IMR-90 (cell line): ENCODE results near the gene GABARAPL1. TPM values are rescaled to one million over a fixed set of nuclear protein-coding genes. Genes with fewer than 3 reads are reported as not detected.
"Not testable (repeated sequence)": the region's sequence is repeated elsewhere in the genome, so short reads cannot be mapped to it uniquely, and the experiment has no call there.

Experiments
- ATAC-seq: fragments of 200-7000 bp; cut with Tn5 transposase; 2 replicates; pipeline ENCODE4 v1.9.1; 2020; ENCODE audit warnings: low read depth, mild to moderate bottlenecking, moderate library complexity
- BruUV-seq: library from RNA; stranded (reverse); fragments of 400-500 nt; replicated peaks from 2 replicates; lab custom pipeline; 2021; lab: Mats Ljungman, UMichigan
- CTCF ChIA-PET: fragments of 300-600 bp; formaldehyde crosslinking; extraction: SDS; loops from one replicate; lab custom pipeline; 2021; ENCODE audit warnings: antibody characterized with exemption; lab: Yijun Ruan, JAX
- POLR2A ChIA-PET: fragments of 300-600 bp; sonication (Branson Sonifier 250); formaldehyde crosslinking; loops from one replicate; lab custom pipeline; 2022; ENCODE audit warnings: antibody characterized with exemption; ENCODE audit not compliant: unreplicated experiment; lab: Charles Lee
- DNase-seq: peaks from one replicate; pipeline ENCODE4 v3.0.0; 2013
- H2AFZ ChIP-seq: replicated peaks from 2 replicates; pipeline ENCODE3; 2013; ENCODE audit warnings: low read length, mild to moderate bottlenecking; ENCODE audit not compliant: poor library complexity
- H2AK5ac ChIP-seq: 2 replicates; pipeline ENCODE4 v1.6.1; 2013; ENCODE audit warnings: low read depth, low read length, inconsistent platforms
- H2AK9ac ChIP-seq: replicated peaks from 2 replicates; pipeline ENCODE3; 2013; ENCODE audit warnings: mild to moderate bottlenecking, low read depth, low read length, moderate library complexity; ENCODE audit not compliant: poor library complexity
- H2BK120ac ChIP-seq: 2 replicates; pipeline ENCODE4 v1.6.1; 2013; ENCODE audit warnings: low read depth, low read length, inconsistent platforms
- H2BK15ac ChIP-seq: 3 replicates; pipeline ENCODE4 v1.6.1; 2013; ENCODE audit warnings: low read depth, low read length, inconsistent platforms
- H2BK20ac ChIP-seq: 2 replicates; pipeline ENCODE4 v1.6.1; 2013; ENCODE audit warnings: low read depth, mild to moderate bottlenecking, inconsistent platforms, low read length, moderate library complexity
- H2BK5ac ChIP-seq: 2 replicates; pipeline ENCODE4 v1.6.1; 2013; ENCODE audit warnings: mild to moderate bottlenecking, low read depth, low read length, inconsistent platforms; ENCODE audit not compliant: poor library complexity, severe bottlenecking
- H3K14ac ChIP-seq: replicated peaks from 2 replicates; pipeline ENCODE4 v1.6.1; 2013; ENCODE audit warnings: low read depth, low read length, inconsistent platforms
- H3K18ac ChIP-seq: 2 replicates; pipeline ENCODE4 v1.6.1; 2013; ENCODE audit warnings: low read depth, low read length, control low read depth
- H3K23ac ChIP-seq: 2 replicates; pipeline ENCODE4 v1.6.1; 2013; ENCODE audit warnings: low read depth, low read length, inconsistent platforms
- H3K27ac ChIP-seq: 2 replicates; pipeline ENCODE4 v1.5.1; 2013; ENCODE audit warnings: mild to moderate bottlenecking, control low read depth, low read length; ENCODE audit not compliant: insufficient read depth
- H3K27me3 ChIP-seq: 2 replicates; pipeline ENCODE4 v1.6.1; 2013; ENCODE audit warnings: low read length; ENCODE audit not compliant: control insufficient read depth, insufficient read depth
- H3K36me3 ChIP-seq: 2 replicates; pipeline ENCODE4 v1.6.1; 2013; ENCODE audit warnings: low read length, mixed read lengths; ENCODE audit not compliant: control insufficient read depth, insufficient read depth
- H3K4ac ChIP-seq: 2 replicates; pipeline ENCODE4 v1.6.1; 2013; ENCODE audit warnings: low read depth, low read length, inconsistent platforms
- H3K4me1 ChIP-seq: 2 replicates; pipeline ENCODE4 v1.6.1; 2013; ENCODE audit warnings: low read length, mixed read lengths; ENCODE audit not compliant: control insufficient read depth, insufficient read depth
- H3K4me2 ChIP-seq: 2 replicates; pipeline ENCODE4 v1.6.1; 2013; ENCODE audit warnings: low read depth, mild to moderate bottlenecking, control low read depth, low read length, moderate library complexity
- H3K4me3 ChIP-seq: 2 replicates; pipeline ENCODE4 v1.5.1; 2013; ENCODE audit warnings: low read depth, mild to moderate bottlenecking, control low read depth, low read length, moderate library complexity; ENCODE audit not compliant: insufficient read depth
- H3K56ac ChIP-seq: 2 replicates; pipeline ENCODE4 v1.6.1; 2013; ENCODE audit warnings: low read length, inconsistent platforms; ENCODE audit not compliant: insufficient read depth; ENCODE audit errors: extremely low read depth
- H3K79me1 ChIP-seq, 2 experiments: 2 replicates each; pipeline ENCODE4 v1.6.1; 2013; ENCODE audit warnings: low read length in 2 of 2, inconsistent platforms in 1 of 2, low read depth in 1 of 2
- H3K9ac ChIP-seq: 2 replicates; pipeline ENCODE4 v1.6.1; 2013; ENCODE audit warnings: low read depth, low read length, control low read depth
- H3K9me1 ChIP-seq: 2 replicates; pipeline ENCODE4 v1.6.1; 2013; ENCODE audit warnings: low read length, inconsistent platforms; ENCODE audit not compliant: insufficient read depth
- H3K9me3 ChIP-seq: 2 replicates; pipeline ENCODE4 v1.6.1; 2013; ENCODE audit warnings: low read length; ENCODE audit not compliant: control insufficient read depth, insufficient read depth
- H4K20me1 ChIP-seq: 2 replicates; pipeline ENCODE4 v1.6.1; 2013; ENCODE audit warnings: low read length, inconsistent platforms; ENCODE audit not compliant: insufficient read depth
- H4K5ac ChIP-seq: 2 replicates; pipeline ENCODE4 v1.6.1; 2013; ENCODE audit warnings: mild to moderate bottlenecking, low read depth, low read length, control low read depth
- H4K8ac ChIP-seq, 2 experiments: 2 replicates each; pipeline ENCODE4 v1.6.1; 2013; ENCODE audit warnings: low read depth in 2 of 2, low read length in 2 of 2, control low read depth in 1 of 2, inconsistent platforms in 1 of 2
- H4K91ac ChIP-seq: 2 replicates; pipeline ENCODE4 v1.6.1; 2013; ENCODE audit warnings: low read depth, low read length, inconsistent platforms; ENCODE audit not compliant: insufficient read depth
- MAFK ChIP-seq: IDR thresholded peaks from 2 replicates; pipeline ENCODE4 v1.6.1; 2012; ENCODE audit warnings: low read depth, low read length, improper control_type of control experiment
- MXI1 ChIP-seq: IDR thresholded peaks from 2 replicates; pipeline ENCODE4 v1.6.1; 2012; ENCODE audit warnings: low read depth, mild to moderate bottlenecking, low read length, moderate library complexity, borderline replicate concordance
- WGBS, 2 experiments: methylation state at CpG; one replicate each; pipeline versions ENCODE4 v1.1.5 to v1.1.7; 2013; ENCODE audit warnings: missing lambda C conversion rate in 2 of 2; ENCODE audit not compliant: insufficient read length in 1 of 2; ENCODE audit errors: extremely low coverage in 2 of 2; 5-methylcytosine and 5-hydroxymethylcytosine counted together
- dilution Hi-C: fragments of 300-500 bp; cut with HindIII; formaldehyde crosslinking; loops from one replicate; pipeline ENCODE4 v1.14.3; 2018; ENCODE audit warnings: low sequenced_read_pairs; ENCODE audit not compliant: unreplicated experiment
- in situ Hi-C: fragments of 300-500 bp; cut with MboI; formaldehyde crosslinking; loops from 3 replicates; pipeline ENCODE4 v1.14.3; 2019; ENCODE audit warnings: low sequenced_read_pairs, inconsistent platforms, mixed read lengths
- intact Hi-C: fragments of 100-400 bp; cut with micrococcal nuclease; formaldehyde crosslinking; loops from 2 replicates; pipeline ENCODE4 v1.10.0; 2022
- polyA plus RNA-seq, 3 experiments: library from polyadenylated mRNA; depleted of rRNA; stranded (reverse); fragments of >200 nt; gene quantifications; 2 replicates each; pipeline ENCODE4 v1.2.3, GENCODE V29; 2012; ENCODE audit warnings: low replicate concordance in 1 of 3
- total RNA-seq: library from RNA; depleted of rRNA; stranded (reverse); fragments of >200 nt; gene quantifications from 2 replicates; pipeline ENCODE4 v1.2.3, GENCODE V29; 2012

Gene GABARAPL1
- total and polyA plus RNA-seq, 2 of the 4 experiments (the other 2 are of a cell fraction): 51.6 to 93.6 TPM

DNA sequence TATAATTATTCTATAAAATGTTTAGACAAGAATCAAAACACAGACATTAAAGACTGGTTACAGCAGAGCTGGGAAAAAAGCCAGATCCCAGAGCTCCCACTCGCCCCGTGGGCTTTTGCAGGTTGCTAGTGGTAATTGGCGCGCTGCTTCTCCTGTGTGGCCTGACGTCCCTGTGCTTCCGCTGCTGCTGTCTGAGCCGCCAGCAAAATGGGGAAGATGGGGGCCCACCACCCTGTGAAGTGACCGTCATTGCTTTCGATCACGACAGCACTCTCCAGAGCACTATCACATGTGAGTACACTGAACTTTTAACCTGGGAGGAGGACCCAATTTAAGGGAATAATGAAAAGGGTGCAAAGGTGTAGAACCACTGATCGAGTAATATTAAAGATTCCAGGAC, 26.4 kb upstream of the GABARAPL1 start:
- ATAC-seq: no peak
- Histone ChIP-seq H2BK120ac (peak overlapping the region; percentile 69), H2BK15ac (peak overlapping the region; percentile 76; the same call in 2 of the 3 replicates), H4K20me1 (no peaks in the 10 kb centered on the region), H3K9ac (no peak overlapping the region), H4K91ac (peak overlapping the region; percentile 73), H2AK5ac (peak overlapping the region; percentile 60; the same call in 1 of the 2 replicates), H2AK9ac (no peak overlapping the region), H3K4me2 (no peak overlapping the region), H4K8ac (peak overlapping the region in 1 of 2 experiments; percentile 2; a peak in 1 of 4 replicates), H3K18ac (peak overlapping the region; percentile 36; the same call in 1 of the 2 replicates), H3K27ac (peak overlapping the region; percentile 39; the same call in 1 of the 2 replicates), H3K14ac (no peak overlapping the region), H3K4me3 (no peak overlapping the region), H3K9me1 (peaks cover 8% of the 10 kb centered on the region), H2BK5ac (peak overlapping the region; percentile 9), H3K36me3 (no peaks in the 10 kb centered on the region), H3K9me3 (no peaks in the 10 kb centered on the region), H3K79me1 (no peaks in the 10 kb centered on the region), H3K4ac (peak overlapping the region; percentile 57), H3K23ac (no peak overlapping the region), H3K27me3 (no peaks in the 10 kb centered on the region), H4K5ac (peak overlapping the region; percentile 64; the same call in 1 of the 2 replicates), H3K56ac (no peak overlapping the region), H3K4me1 (peaks cover 24% of the 10 kb centered on the region), H2BK20ac (peak overlapping the region; percentile 73), H2AFZ (no peak overlapping the region)
- dilution Hi-C loops (no loop called here), in situ Hi-C loops (no loop called here), intact Hi-C loops (no loop called here)
- no peak for TF ChIP-seq MAFK
- no peak for TF ChIP-seq MXI1
- DNase-seq: no peak
- 73% methylated on average over 7 of the region's 11 CpGs; no CpG with 5 or more reads in 1 of the 2 experiments for WGBS, 2 experiments
- CTCF ChIA-PET: no interaction called here
- POLR2A ChIA-PET: no interaction called here
- no TSS peak for BruUV-seq

DNA sequence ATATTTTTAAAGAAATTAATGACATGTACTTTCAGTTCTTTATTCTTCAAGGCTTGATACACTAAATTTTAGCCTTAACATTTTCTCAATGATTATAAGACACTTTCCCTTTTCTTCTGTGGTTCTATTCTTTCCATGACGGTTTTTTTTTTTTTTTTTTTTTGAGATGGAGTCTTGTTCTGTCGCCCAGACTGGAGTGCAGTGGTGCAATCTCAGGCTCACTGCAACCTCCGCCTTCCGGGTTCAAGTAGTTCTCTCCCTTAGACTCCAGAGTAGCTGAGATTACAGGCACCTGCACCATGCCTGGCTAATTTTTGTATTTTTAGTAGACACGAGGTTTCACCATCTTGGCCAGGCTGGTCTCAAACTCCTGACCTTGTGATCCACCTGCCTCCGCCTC, 25.7 kb upstream of the GABARAPL1 start:
- H4K91ac ChIP-seq, H3K14ac ChIP-seq, intact Hi-C loops, H3K56ac ChIP-seq, POLR2A ChIA-PET, H2BK120ac ChIP-seq, H3K4me3 ChIP-seq, dilution Hi-C loops, H3K36me3 ChIP-seq, CTCF ChIA-PET, H3K27ac ChIP-seq, H2BK5ac ChIP-seq, H2BK15ac ChIP-seq, H3K27me3 ChIP-seq, in situ Hi-C loops, H3K4me2 ChIP-seq, H3K9ac ChIP-seq, H3K4ac ChIP-seq, DNase-seq, H3K79me1 ChIP-seq, H3K9me3 ChIP-seq, H2AFZ ChIP-seq, H4K8ac ChIP-seq, H3K9me1 ChIP-seq, ATAC-seq, H2BK20ac ChIP-seq, H3K23ac ChIP-seq, H4K5ac ChIP-seq, H3K18ac ChIP-seq, H4K20me1 ChIP-seq, BruUV-seq, H2AK9ac ChIP-seq: not testable (repeated sequence)
- Histone ChIP-seq H3K4me1 (peaks cover 25% of the 10 kb centered on the region), H2AK5ac (0 out of 2 replicates have a peak overlapping the region, but pooled peaks have one; percentile 5)
- WGBS, 2 experiments: 100% methylated on average over 2 of the region's 6 CpGs; no CpG with 5 or more reads in 1 of the 2 experiments
